ENCODE data around the gene SYNE2.
"Not testable (repeated sequence)": the region's sequence is repeated elsewhere in the genome, so short reads cannot be mapped to it uniquely, and the experiment has no call there.

SYNE2 gene

GRCh38 chr14:63852817-63853731 lies at the start of gene SYNE2:
Gene SYNE2, plus strand, starts transcription at chr14:63853004. Its CDS starts 56,145 bp downstream, at chr14:63909149.
- DNase-seq = peak; percentile 89

GRCh38 chr14:63803221-63803791 lies 49.5 kb upstream of the SYNE2 start:
- not testable (repeated sequence) for DNase-seq

GRCh38 chr14:63806064-63806463 lies 46.7 kb upstream of the SYNE2 start:
- DNase-seq = not testable (repeated sequence)

- not testable (repeated sequence) for DNase-seq
Observed at GRCh38 chr14:63811692-63812091, 41.1 kb upstream of the SYNE2 start.

GRCh38 chr14:63833728-63834127 lies 19.1 kb upstream of the SYNE2 start:
- no peak for DNase-seq

GRCh38 chr14:63840981-63841380 lies 11.8 kb upstream of the SYNE2 start:
- peak; percentile 84 for DNase-seq

- DNase-seq = no peak
Observed at GRCh38 chr14:63843796-63844195, 9.0 kb upstream of the SYNE2 start.

- DNase-seq = no peak
Observed at GRCh38 chr14:63848890-63849289, 3.9 kb upstream of the SYNE2 start.

GRCh38 chr14:63852271-63852816 lies 460 bp upstream of the SYNE2 start:
- no peak for DNase-seq

GRCh38 chr14:63853831-63854293 lies 1.1 kb downstream of the SYNE2 start:
- peak; percentile 70 for DNase-seq

GRCh38 chr14:63854330-63854729 lies 1.5 kb downstream of the SYNE2 start:
- DNase-seq = no peak

- DNase-seq = no peak
Observed at GRCh38 chr14:63855281-63855680, 2.5 kb downstream of the SYNE2 start.

- DNase-seq = peak; percentile 50
Observed at GRCh38 chr14:63857466-63858030, 4.7 kb downstream of the SYNE2 start.

GRCh38 chr14:63860146-63860545 lies 7.3 kb downstream of the SYNE2 start:
- no peak for DNase-seq

GRCh38 chr14:63862163-63862562 lies 9.4 kb downstream of the SYNE2 start:
- DNase-seq = no peak

GRCh38 chr14:63863004-63863403 lies 10.2 kb downstream of the SYNE2 start:
- DNase-seq = no peak

GRCh38 chr14:63864775-63865174 lies 12.0 kb downstream of the SYNE2 start:
- DNase-seq = not testable (repeated sequence)

GRCh38 chr14:63867933-63868921 lies 15.4 kb downstream of the SYNE2 start:
- peak; percentile 41 for DNase-seq

- not testable (repeated sequence) for DNase-seq
Observed at GRCh38 chr14:63869940-63870752, 17.3 kb downstream of the SYNE2 start.

- DNase-seq = not testable (repeated sequence)
Observed at GRCh38 chr14:63870753-63871037, 17.9 kb downstream of the SYNE2 start.

- no peak for DNase-seq
Observed at GRCh38 chr14:63874223-63874622, 21.4 kb downstream of the SYNE2 start.

Measured in CD4-positive, alpha-beta T cell treated with Interleukin-17A for 4 hours (primary cell).